ENCODE data around the gene SNX27.
"Not testable (repeated sequence)": the region's sequence is repeated elsewhere in the genome, so short reads cannot be mapped to it uniquely, and the experiment has no call there.

SNX27 gene

GRCh38 chr1:151611832-151612500, at the start of gene SNX27:
Gene SNX27 (plus strand): TSS chr1:151612050. CDS start chr1:151612202, 152 bp downstream.
- DNase-seq, result peak; percentile 97

DNA sequence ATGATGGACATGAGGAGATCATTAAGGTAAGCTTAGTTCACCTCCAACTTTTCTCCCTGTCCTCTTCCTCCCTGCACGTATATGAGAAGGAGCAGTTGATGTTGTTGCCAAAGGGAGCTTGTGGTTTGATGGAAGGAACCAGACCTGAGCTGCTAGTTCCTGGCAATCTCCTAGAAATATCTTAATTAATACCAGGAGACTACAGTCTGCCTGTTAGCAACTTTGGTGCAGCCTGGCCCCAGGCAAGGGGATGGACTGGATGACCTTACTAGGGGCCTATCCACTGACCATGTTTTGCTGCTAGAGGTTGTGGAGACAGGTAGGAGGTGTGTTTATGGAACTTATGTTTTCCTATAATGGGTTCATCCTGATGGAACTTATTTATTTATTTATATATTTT, 49.2 kb upstream of the SNX27 start:
- no peak for DNase-seq

GRCh38 chr1:151563376-151563775, 48.5 kb upstream of the SNX27 start:
- DNase-seq, result peak; percentile 51

- DNase-seq, result peak; percentile 93
These were observed 46.2 kb upstream of the SNX27 start for GRCh38 chr1:151565502-151566189.

DNA sequence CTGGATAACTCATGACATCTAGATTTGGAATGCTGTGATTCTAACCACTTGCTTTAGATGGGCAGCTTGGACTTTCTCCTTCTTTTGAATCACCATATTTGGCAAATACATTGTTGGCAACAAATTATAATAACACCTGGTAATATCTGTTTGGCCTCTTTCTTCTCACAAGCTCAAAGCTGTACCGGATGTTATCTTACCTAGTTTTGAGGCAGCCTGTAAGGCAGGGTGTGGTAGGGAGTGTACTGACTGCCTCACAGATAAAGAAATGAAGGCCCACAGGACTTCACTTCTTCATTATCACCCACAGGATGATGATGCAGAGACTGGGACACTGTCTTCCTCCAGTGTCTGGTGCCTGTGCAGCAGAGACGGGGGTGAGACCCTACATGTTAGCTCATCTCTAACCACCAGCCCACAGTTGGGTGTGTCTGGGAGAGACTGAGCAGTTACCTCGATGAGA, 43.2 kb upstream of the SNX27 start:
- no peak for DNase-seq

- peak; percentile 82 for DNase-seq
These were observed 41.0 kb upstream of the SNX27 start for GRCh38 chr1:151570819-151571218.

DNA sequence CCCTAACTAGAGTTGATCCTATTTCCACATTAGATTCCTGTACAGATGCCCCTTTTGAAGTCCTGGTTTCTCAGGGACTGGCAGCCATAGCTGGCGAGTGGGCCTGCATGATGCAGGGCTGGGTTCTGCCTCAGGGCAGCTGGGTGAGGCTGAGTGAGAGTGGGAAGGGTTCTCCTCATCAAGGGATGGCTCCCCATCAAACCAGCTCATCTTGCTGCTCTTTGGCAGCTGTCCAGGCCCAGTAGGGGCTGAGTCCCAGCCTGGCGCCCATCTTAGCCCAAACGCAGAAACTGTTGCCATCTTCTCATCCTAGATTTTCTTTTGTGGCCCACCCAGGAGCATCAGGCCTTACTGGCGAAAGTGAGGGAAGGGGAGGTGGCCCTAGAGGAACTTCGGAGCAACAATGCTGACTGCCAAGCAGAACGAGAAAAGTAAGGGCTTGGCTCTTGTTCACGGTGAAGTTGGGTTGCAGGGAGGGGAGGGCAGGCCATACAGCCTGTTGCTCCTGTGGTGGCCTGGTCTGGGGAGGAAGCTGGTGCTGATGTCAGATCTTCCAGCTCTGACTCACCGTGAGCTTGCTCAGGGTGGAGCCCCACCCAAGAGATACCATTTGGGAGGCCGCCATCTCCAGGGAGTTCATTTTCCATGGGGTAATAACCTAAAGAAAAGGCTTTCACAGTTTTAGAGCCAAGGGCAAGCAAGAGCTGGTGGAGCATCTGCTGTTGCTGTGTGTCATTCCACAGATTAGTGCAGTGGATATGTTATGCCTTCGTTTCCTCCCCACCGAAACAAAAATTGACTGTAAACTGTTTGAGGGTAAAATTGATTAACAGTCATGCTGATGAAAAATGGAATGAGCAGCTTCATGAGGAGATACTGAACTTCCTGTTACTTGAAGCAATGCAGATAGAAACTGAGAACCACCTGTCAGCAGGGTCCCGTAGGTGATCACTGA, 37.0 kb upstream of the SNX27 start:
- no peak for DNase-seq

- DNase-seq, result no peak
These were observed 34.7 kb upstream of the SNX27 start for GRCh38 chr1:151577173-151577572.

GRCh38 chr1:151578941-151579340, 32.9 kb upstream of the SNX27 start:
- DNase-seq, result no peak

DNA sequence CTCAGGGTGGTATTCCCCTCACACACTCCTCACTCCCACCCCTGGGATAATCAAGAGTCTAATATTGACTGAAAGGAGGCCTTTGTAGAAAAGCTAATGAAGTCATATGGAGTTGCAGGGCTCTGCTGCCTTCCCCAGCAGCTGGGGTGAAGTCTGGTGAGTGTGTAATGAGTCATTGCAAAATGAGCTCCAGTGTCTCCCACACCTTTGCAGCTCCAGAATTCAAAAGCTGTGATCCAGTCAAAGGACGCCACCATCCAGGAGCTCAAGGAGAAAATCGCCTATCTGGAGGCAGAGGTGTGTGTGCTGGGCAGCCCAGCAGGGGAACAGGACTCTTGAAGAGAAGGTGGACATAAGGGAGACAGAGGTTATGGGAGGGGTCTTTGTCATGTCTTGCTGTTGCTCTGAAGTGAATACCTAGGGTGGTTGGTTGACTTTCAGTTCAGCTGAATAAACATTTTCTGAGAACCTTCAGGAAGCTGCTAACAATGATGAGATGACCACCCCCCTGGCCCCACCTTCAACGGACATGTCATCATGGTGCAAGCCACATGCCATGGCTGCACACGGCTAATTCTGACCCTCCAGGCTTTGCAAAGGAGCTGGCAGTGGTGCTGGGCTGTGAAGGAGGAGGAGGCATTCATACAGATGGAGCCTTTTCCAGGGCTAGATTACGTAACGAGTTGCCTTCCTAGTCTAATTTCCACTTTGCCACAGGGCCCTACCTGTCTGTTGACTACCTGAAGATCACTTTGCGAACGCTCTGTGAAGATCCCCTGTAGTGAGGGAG, 32.2 kb upstream of the SNX27 start:
- no peak for DNase-seq

DNA sequence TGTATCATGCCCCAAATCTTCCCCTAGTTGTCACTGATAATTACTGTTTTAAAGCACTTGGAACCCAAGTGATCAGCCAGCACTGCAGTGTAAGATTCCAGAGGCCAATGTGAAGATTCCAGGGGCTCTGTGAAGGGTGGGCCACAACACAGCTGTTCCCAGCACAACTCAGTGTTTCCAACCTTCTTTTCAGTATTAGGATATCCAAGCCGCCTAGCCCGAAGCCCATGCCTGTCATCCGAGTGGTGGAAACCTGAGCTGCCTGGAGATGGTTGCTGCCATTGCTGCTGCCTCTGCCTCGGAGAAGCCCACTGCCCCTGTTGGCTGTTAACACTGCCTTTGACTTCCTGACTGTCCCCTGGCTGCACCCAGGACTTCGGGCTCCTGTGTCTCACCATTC, 30.4 kb upstream of the SNX27 start:
- DNase-seq, result no peak

GRCh38 chr1:151581921-151582320, 29.9 kb upstream of the SNX27 start:
- no peak for DNase-seq

DNA sequence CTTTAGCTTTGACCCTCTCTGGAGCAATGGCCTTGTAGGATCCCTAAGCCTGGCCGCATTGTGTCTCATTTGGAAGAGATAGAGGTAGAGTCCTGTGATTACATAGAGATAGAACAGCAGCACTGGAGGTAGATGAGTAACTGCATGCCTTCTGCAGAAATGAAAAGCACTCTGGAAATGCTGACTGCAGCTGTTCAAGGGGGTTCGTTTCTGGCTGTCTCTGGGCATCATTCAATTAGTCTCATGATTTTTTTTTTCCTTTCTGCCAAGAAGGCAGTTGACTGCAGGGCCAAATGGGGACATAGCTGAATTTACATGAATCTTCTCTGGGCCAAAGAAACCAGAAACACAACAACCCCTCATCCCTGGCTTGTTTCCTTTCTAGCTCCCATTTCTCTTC, 28.1 kb upstream of the SNX27 start:
- no peak for DNase-seq

DNA sequence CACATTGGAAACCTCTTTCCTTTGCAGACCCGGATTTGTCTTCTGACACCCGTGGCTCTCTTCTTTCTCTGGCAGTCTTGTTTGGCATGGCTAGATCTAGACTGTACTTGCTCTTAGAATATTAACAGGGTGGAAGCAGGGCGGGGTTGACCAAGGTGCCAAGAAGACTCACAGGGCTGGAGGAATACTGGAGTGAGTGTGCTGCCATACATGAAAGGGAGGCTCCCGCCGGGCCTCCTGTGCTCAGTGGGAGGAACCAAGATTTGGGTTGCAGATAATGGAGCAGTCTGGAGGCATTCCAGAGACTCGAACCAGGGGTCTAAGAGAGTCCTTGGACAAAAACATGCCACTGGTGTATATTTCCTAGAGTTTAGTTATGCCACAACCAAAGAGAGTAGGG, 27.6 kb upstream of the SNX27 start:
- no peak for DNase-seq

- DNase-seq, result no peak
These were observed 27.1 kb upstream of the SNX27 start for GRCh38 chr1:151584780-151585179.

DNA sequence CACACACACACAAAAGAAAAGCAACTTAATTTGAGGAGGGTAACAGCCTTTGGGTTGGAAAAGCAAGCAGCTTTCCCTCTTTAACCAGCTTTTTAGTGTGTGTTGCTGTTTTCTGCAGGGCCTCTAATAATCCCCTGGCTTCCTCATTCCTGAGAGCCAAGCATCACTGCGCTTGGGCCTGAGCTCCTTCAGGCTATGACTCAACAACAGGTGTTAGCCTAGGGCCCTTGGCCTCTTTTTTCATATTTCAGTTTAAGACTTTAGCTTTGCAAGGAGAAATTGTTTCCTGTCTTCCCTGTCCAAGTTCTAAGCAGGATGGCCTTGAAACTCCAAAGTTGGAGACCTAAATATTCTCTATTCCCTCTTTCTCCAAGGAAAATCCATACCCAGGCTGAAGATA, 26.2 kb upstream of the SNX27 start:
- DNase-seq, result no peak

DNA sequence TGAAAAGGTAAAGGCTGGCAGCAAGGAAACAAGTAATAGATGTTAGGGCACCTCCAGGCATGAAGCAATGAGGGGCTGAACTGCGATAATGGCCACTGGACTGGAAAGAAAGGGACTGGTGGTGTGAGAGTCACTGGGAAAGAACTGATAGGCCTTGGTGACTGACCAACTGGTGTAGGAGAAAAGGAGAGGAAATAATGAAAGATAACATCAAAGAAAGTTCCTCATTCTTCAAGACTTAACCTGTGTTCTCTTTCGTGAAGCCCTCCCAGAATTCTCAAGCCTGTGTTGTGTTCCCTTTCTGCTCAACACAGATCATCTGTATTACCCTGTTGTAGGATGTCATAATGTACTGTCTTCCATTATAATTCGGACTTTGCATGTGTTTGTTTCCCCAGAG, 20.9 kb upstream of the SNX27 start:
- no peak for DNase-seq

DNA sequence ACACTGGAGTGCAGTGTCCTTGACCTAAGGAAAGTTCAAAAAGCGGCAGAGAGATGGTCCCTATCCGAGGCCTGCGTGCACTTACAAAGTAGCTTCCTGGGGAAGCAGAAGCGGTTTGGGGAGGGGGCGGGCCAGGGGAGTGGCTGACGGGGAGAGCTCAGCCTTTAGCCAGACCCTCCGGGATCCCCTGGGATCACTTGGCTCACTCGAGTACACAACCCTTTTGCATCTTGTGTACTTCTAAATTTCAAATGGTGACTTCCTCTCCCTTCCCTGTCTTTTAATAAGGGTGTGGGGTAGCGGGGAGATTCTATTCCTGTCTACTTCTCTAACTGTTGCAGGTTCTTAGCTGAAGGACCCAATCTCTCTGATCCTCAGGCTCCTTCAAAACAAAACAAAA, 18.1 kb upstream of the SNX27 start:
- peak; percentile 36 for DNase-seq

GRCh38 chr1:151594143-151594625, 17.7 kb upstream of the SNX27 start:
- DNase-seq, result peak; percentile 85

GRCh38 chr1:151596166-151596953, 15.5 kb upstream of the SNX27 start:
- DNase-seq, result peak; percentile 15

DNA sequence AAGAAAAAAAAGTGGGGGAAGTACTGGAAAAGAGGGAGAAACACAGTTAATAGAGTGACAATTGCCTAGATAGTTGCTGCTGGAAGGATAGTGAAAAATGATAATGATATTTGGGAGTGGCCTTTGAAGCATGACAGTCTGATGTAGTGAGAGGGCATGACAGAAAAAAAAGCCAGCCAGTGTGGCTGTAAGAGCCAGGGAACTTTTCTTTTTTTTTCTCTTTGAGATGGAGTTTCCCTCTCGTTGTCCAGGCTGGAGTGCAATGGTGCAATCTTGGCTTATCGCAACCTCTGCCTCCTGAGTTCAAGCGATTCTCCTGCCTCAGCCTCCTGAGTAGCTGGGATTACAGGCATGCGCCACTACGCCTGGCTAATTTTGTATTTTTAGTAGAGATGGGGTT, 9.3 kb upstream of the SNX27 start:
- DNase-seq, result not testable (repeated sequence)

GRCh38 chr1:151604291-151604690, 7.6 kb upstream of the SNX27 start:
- DNase-seq, result no peak

All from NCI-H146 (cell line).